Measurements from ENCODE around the gene KIRREL3. TPM values are rescaled to one million over a fixed set of nuclear protein-coding genes. Genes with fewer than 3 reads are reported as not detected.

KIRREL3 gene
- total RNA-seq, 2 donors from 2014 or later: 0.61 to 0.64 TPM

DNA sequence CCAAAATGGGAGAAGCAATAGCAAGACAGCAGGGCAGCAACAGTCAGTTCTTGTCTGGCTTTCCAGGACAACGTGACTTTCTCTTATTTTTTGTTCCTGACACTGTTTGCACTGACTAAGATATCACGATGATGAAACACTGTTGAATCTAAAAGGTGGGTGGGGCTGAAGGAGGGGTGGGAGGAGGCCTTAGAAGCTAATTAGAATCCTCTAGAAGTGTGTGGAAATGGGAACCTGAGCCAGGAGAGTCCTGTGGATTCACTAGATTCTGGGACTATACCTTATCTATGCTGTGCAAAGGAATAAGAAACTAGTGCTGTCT is 344.8 kb downstream of the KIRREL3 start:
- no peak overlapping the region for H3K27ac ChIP-seq
- H3K9ac ChIP-seq (ENCODE audit: low read depth in 2 of 2, low read length in 2 of 2): no peak overlapping the region
- no peak overlapping the region for H3K4me3 ChIP-seq
- TF ChIP-seq CTCF (IDR thresholded peaks at IDR 0.05): no peak
- no peak for DNase-seq
- no peaks in the 10 kb centered on the region for H3K27me3 ChIP-seq
- no peaks in the 10 kb centered on the region for H3K9me3 ChIP-seq
- intact Hi-C loops (cut with DNase I): no loop called here
- no peaks in the 10 kb centered on the region for H3K36me3 ChIP-seq
- H3K4me1 ChIP-seq: no peaks in the 10 kb centered on the region

GRCh38 chr11:126654886-126655806 is 345.4 kb downstream of the KIRREL3 start:
- no peak for DNase-seq
- no peaks in the 10 kb centered on the region for H3K36me3 ChIP-seq
- H3K27ac ChIP-seq: no peak overlapping the region
- H3K9me3 ChIP-seq: no peaks in the 10 kb centered on the region
- H3K27me3 ChIP-seq: no peaks in the 10 kb centered on the region
- intact Hi-C loops (cut with DNase I): no loop called here
- no peak overlapping the region for H3K4me3 ChIP-seq
- no peak overlapping the region for H3K9ac ChIP-seq (ENCODE audit: low read depth in 2 of 2, low read length in 2 of 2)
- H3K4me1 ChIP-seq: no peaks in the 10 kb centered on the region
- TF ChIP-seq CTCF (IDR thresholded peaks at IDR 0.05): no peak

DNA sequence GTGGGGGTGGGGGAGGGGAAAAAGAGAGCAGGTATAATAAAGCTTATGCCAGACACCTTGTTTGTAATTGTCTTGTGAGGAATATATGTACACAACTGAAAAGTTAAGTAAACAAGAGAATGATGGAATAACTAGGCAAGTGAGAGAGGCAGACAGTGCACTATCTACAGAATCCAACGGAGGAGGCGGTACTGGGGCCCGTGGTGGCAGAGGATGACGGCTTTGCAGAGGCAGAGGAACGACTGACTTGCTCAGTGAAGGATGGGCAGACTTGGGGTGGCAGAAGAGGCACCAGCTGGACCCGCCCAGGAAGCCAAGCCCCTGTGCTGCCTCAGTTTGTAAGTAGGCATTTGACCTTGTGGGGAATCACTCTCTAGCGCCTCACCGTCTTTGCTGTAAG is 347.5 kb downstream of the KIRREL3 start:
- no peak for DNase-seq
- Histone ChIP-seq H3K4me1 (no peaks in the 10 kb centered on the region), H3K27me3 (no peaks in the 10 kb centered on the region), H3K36me3 (no peaks in the 10 kb centered on the region), H3K9me3 (no peaks in the 10 kb centered on the region), H3K4me3 (no peak overlapping the region), H3K9ac (ENCODE audit: low read depth in 2 of 2, low read length in 2 of 2) (no peak overlapping the region), H3K27ac (no peak overlapping the region)
- intact Hi-C loops (cut with DNase I): no loop called here
- TF ChIP-seq CTCF (IDR thresholded peaks at IDR 0.05): no peak

DNA sequence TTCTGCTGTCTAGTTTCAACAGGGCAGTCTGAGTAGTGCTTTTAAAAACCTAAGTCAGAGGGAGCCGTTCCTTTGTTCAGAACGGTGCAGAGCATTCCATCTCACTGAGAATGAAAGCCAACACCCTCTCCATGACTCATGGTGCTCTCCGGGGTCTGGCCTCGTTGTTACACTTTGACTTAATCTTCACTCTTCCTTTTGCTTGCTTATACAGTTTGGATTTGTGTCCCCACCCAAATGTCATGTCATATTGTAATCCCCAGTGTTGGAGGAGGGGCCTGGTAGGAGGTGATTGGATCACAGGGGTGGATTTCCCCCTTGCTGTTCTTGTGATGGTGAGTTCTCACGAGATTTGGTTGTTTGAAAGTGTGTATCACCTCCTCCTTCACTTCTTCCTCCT is 352.8 kb downstream of the KIRREL3 start:
- Histone ChIP-seq H3K4me1 (no peaks in the 10 kb centered on the region), H3K9ac (ENCODE audit: low read depth in 2 of 2, low read length in 2 of 2) (no peak overlapping the region), H3K9me3 (no peaks in the 10 kb centered on the region), H3K27me3 (no peaks in the 10 kb centered on the region), H3K36me3 (no peaks in the 10 kb centered on the region), H3K4me3 (no peak overlapping the region), H3K27ac (no peak overlapping the region)
- no peak for TF ChIP-seq CTCF (IDR thresholded peaks at IDR 0.05)
- intact Hi-C loops (cut with DNase I): no loop called here
- DNase-seq: no peak

DNA sequence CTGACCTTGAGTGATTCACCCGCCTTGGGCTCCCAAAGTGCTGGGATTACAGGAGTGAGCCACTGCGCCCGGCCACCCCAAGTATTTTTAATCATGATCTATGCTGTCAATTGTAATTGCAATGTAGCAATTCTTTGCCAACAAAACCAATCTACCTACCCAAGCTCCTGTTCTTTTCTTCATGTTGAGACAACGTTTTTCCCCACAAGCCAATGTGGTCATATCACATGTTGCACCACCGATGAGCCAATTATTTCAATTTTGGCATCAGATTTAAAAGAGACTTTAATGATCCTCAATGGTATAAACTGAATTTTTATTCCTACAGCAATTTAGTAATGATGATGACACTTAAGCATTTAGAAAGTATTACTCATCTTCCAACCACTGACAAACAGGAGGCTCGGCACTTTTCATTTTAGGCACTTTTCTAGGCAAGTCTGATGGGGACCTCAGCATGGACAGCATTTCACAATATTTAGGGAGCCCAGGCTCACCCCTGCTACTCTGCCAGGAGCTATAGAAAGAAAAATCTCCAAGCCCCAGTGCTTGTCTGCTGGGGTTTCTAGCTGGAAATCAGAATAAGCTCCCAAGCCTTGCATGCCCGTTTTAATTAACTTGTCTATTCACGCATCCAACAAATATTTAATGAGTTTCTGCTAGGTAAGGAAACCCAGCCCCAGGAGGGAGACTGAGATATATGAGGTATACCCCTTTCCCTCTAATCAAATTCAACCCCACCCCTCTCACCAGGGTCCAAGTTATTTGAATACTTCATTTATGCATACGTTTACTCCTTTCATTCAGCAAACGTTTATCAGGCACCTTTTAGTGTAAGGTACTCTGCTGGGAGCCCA is 353.6 kb downstream of the KIRREL3 start:
- no peak overlapping the region for H3K27ac ChIP-seq
- intact Hi-C loops (cut with DNase I): no loop called here
- H3K36me3 ChIP-seq: no peaks in the 10 kb centered on the region
- no peaks in the 10 kb centered on the region for H3K27me3 ChIP-seq
- no peak overlapping the region for H3K4me3 ChIP-seq
- DNase-seq: no peak
- no peak overlapping the region for H3K9ac ChIP-seq (ENCODE audit: low read depth in 2 of 2, low read length in 2 of 2)
- no peak for TF ChIP-seq CTCF (IDR thresholded peaks at IDR 0.05)
- H3K4me1 ChIP-seq: no peaks in the 10 kb centered on the region
- no peaks in the 10 kb centered on the region for H3K9me3 ChIP-seq
